ENCODE measurements around the gene SACS.

Gene SACS

GRCh38 chr13:23433171-23434153, at the start of gene SACS:
SACS (minus strand) TSS chr13:23433702; CDS start chr13:23411239, 22,463 bp downstream.
- H3K27ac ChIP-seq, result no peak within 1 kb of the TSS
- peaks cover 29% of the 10 kb centered on the region for H3K27me3 ChIP-seq
- no peak for TF ChIP-seq CTCF (IDR thresholded peaks at IDR 0.05)
- H3K4me3 ChIP-seq (ENCODE audit: low read depth in 1 of 2, low read length in 1 of 2), result peak within 1 kb of the TSS in 1 of 2 experiments; percentile 28
- H3K9me3 ChIP-seq, result no peaks in the 10 kb centered on the region
- H3K36me3 ChIP-seq, result no peaks in the 10 kb centered on the region
- peaks cover 0 to 8% of the 10 kb centered on the region in 2 experiments for H3K4me1 ChIP-seq (ENCODE audit: control insufficient read depth in 1 of 2, insufficient read depth in 1 of 2, low read depth in 1 of 2, low read length in 1 of 2)

GRCh38 chr13:23480324-23480723, 46.8 kb upstream of the SACS start:
- Histone ChIP-seq H3K36me3 (no peaks in the 10 kb centered on the region), H3K4me1 (ENCODE audit: control insufficient read depth in 1 of 2, insufficient read depth in 1 of 2, low read depth in 1 of 2, low read length in 1 of 2) (no peaks in the 10 kb centered on the region), H3K9me3 (peaks cover 10% of the 10 kb centered on the region), H3K4me3 (ENCODE audit: low read depth in 1 of 2, low read length in 1 of 2) (no peak overlapping the region), H3K27ac (no peak overlapping the region), H3K27me3 (no peaks in the 10 kb centered on the region)
- no peak for TF ChIP-seq CTCF (IDR thresholded peaks at IDR 0.05)

- H3K27me3 ChIP-seq, result no peaks in the 10 kb centered on the region
- no peak overlapping the region for H3K27ac ChIP-seq
Observed at GRCh38 chr13:23477101-23477500, 43.6 kb upstream of the SACS start.

GRCh38 chr13:23473221-23473620, 39.7 kb upstream of the SACS start:
- Histone ChIP-seq H3K27me3 (no peaks in the 10 kb centered on the region), H3K27ac (no peak overlapping the region)

More at GRCh38 chr13:23477101-23477500, 43.6 kb upstream of the SACS start:
- no peak for TF ChIP-seq CTCF (IDR thresholded peaks at IDR 0.05)
- Histone ChIP-seq H3K36me3 (no peaks in the 10 kb centered on the region), H3K4me3 (ENCODE audit: low read depth in 1 of 2, low read length in 1 of 2) (no peak overlapping the region), H3K4me1 (ENCODE audit: control insufficient read depth in 1 of 2, insufficient read depth in 1 of 2, low read depth in 1 of 2, low read length in 1 of 2) (no peaks in the 10 kb centered on the region), H3K9me3 (peaks cover 10% of the 10 kb centered on the region)

GRCh38 chr13:23472189-23472588, 38.7 kb upstream of the SACS start:
- Histone ChIP-seq H3K4me1 (ENCODE audit: control insufficient read depth in 1 of 2, insufficient read depth in 1 of 2, low read depth in 1 of 2, low read length in 1 of 2) (peaks cover 0 to under 1% of the 10 kb centered on the region in 2 experiments), H3K36me3 (no peaks in the 10 kb centered on the region), H3K9me3 (no peaks in the 10 kb centered on the region), H3K27me3 (no peaks in the 10 kb centered on the region), H3K27ac (no peak overlapping the region), H3K4me3 (ENCODE audit: low read depth in 1 of 2, low read length in 1 of 2) (no peak overlapping the region)
- no peak for TF ChIP-seq CTCF (IDR thresholded peaks at IDR 0.05)

More at GRCh38 chr13:23473221-23473620, 39.7 kb upstream of the SACS start:
- Histone ChIP-seq H3K9me3 (no peaks in the 10 kb centered on the region), H3K4me3 (ENCODE audit: low read depth in 1 of 2, low read length in 1 of 2) (no peak overlapping the region), H3K36me3 (no peaks in the 10 kb centered on the region), H3K4me1 (ENCODE audit: control insufficient read depth in 1 of 2, insufficient read depth in 1 of 2, low read depth in 1 of 2, low read length in 1 of 2) (no peaks in the 10 kb centered on the region)
- no peak for TF ChIP-seq CTCF (IDR thresholded peaks at IDR 0.05)

Data from neutrophil (primary cell).